Measurements from ENCODE around the gene POPDC2. TPM values are rescaled to one million over a fixed set of nuclear protein-coding genes. Genes with fewer than 3 reads are reported as not detected.

Gene POPDC2
- total RNA-seq, 4 donors from 2014 or later, result 0.18 to 3.8 (median 0.91) TPM; not detected in 1

DNA sequence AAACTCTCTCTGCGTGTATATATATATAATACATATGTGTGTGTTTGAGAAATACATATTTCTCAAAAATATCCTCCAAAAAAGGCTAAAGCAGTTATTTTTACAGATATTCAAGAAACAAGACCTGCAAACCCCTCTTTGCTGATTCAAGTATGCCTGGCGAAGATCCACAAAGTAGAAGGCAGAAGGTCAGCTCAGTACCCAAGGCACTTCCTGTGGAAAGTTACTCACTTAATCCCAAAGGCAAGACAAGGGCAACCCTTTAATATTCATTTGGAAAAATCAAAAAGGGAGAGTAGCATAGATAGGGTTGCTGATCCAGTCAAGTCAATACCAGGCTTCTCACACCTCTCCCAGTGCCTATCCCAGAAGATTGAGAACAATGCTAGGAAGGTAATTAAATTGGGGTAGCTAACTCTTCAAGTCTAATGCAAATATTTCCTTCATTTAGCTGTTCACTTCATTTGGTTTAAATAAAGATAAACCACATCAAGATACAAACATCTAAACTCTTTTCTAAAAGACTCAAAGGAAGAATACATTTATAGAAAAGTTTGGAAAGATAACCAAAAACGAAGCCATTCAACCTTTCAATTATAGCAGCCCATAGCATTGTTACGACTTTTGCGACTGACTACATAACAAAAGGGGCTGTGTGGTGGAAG is 9.6 kb upstream of the POPDC2 start:
- 88% methylated on average over 5 of the region's 5 CpGs for WGBS, 2 donors
- H3K27ac ChIP-seq, result no peak overlapping the region

DNA sequence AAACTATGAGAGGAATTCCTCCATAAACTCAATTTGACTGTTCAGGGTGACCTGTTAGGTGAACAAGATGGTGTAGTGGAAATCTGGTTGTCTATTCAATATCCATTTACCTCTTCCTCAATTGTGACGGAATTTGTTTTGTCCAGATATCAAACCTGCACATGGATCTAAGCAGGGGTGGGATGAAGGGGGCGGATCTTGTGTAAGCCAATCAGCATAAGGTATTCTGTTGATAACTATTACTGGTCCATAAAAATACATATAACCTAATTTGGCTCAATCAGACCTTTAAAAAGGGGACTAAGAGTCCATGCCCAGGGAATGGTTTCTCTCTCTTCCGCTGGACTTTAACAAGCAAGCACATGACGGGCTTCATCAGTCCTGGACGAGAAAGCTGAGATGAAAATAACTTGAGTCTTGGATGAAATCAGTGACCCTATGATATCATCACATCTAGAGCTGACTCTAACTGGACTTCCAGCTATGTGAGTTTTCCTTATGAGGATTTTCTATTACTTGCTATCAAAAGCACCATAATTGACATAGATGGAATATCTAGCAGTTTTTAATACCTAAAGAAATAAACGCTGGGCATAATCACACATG is 5.7 kb upstream of the POPDC2 start:
- 79 to 88% methylated on average over 6 of the region's 6 CpGs for WGBS, 2 donors
- Histone ChIP-seq H3K4me1 (peaks cover 0 to 18% (median 9%) of the 10 kb centered on the region in 3 donors), H3K36me3 (peaks cover 0 to 37% (median 0%) of the 10 kb centered on the region in 3 donors), H3K9me3 (no peaks in the 10 kb centered on the region), H3K27me3 (no peaks in the 10 kb centered on the region), H3K27ac (no peak overlapping the region), H3K4me3 (no peak overlapping the region)
- intact Hi-C loops (cut with DNase I), result no loop called here
- TF ChIP-seq POLR2A (IDR thresholded peaks at IDR 0.05), result no peak
- no peak for DNase-seq

More for the DNA sequence above, 9.6 kb upstream of the POPDC2 start:
- no peaks in the 10 kb centered on the region for H3K27me3 ChIP-seq
- no peaks in the 10 kb centered on the region for H3K9me3 ChIP-seq
- peaks cover 0 to 10% (median 0%) of the 10 kb centered on the region in 3 donors for H3K4me1 ChIP-seq
- peaks cover 5 to 76% (median 11%) of the 10 kb centered on the region in 3 donors for H3K36me3 ChIP-seq
- intact Hi-C loops (cut with DNase I), result no loop called here
- no peak for DNase-seq
- no peak for TF ChIP-seq POLR2A (IDR thresholded peaks at IDR 0.05)
- TF ChIP-seq, protein P1, sequence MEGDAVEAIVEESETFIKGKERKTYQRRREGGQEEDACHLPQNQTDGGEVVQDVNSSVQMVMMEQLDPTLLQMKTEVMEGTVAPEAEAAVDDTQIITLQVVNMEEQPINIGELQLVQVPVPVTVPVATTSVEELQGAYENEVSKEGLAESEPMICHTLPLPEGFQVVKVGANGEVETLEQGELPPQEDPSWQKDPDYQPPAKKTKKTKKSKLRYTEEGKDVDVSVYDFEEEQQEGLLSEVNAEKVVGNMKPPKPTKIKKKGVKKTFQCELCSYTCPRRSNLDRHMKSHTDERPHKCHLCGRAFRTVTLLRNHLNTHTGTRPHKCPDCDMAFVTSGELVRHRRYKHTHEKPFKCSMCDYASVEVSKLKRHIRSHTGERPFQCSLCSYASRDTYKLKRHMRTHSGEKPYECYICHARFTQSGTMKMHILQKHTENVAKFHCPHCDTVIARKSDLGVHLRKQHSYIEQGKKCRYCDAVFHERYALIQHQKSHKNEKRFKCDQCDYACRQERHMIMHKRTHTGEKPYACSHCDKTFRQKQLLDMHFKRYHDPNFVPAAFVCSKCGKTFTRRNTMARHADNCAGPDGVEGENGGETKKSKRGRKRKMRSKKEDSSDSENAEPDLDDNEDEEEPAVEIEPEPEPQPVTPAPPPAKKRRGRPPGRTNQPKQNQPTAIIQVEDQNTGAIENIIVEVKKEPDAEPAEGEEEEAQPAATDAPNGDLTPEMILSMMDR (IDR thresholded peaks at IDR 0.05), result no peak
- no peak overlapping the region for H3K4me3 ChIP-seq

DNA sequence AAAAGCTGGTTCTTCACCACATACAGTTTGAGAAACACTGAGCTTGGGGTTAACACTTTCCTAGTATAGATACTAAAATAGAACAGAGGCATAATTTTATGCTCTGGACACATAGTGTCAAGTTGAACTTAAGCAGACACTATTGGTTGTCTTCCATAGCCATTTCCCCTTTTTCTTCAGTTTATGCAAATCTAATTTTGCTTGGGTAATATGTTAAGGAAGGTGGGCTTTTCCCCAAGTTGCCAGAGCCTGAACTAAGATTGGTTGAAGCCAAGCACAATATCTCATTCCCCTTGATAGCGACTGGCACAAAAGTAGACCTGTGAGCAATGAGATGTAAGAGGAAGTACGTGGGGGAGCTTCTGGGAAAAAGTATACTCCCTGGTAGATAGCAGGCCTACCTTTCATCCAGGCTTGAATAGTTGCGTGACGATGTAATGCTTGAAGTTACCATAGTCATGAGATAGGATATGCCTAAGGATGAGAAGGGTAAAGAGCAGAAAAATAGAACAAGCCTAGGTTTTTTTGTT is 4.5 kb upstream of the POPDC2 start:
- H3K27ac ChIP-seq, result no peak overlapping the region
- no peaks in the 10 kb centered on the region for H3K27me3 ChIP-seq
- H3K9me3 ChIP-seq, result no peaks in the 10 kb centered on the region
- no peak overlapping the region for H3K4me3 ChIP-seq
- 69 to 92% methylated on average over 4 of the region's 4 CpGs for WGBS, 2 donors
- peaks cover 0 to 26% (median 0%) of the 10 kb centered on the region in 3 donors for H3K36me3 ChIP-seq
- H3K4me1 ChIP-seq, result peaks cover 0 to 16% (median 14%) of the 10 kb centered on the region in 3 donors
- TF ChIP-seq POLR2A (IDR thresholded peaks at IDR 0.05), result no peak
- TF ChIP-seq, protein P1 (IDR thresholded peaks at IDR 0.05), result no peak
- DNase-seq, result no peak
- intact Hi-C loops (cut with DNase I), result no loop called here

DNA sequence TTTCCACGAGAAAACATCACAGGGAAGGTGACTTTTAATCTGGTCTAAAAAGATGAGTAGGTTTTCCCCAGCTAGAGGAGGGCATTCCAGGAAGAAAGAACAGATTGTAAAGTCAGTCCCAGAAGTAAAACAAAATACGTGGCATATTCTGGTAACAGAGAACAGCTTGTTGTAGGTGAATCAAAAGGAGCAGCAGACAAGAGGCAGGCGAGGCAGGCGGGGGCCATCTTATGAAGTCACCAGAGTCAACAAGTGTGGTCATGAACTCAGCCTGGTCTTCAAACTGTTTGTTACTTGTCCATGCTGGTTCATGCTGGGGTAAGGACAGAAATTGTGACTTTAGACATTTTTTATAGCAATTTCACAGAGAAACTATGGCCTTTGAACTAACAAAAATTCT is 4.0 kb upstream of the POPDC2 start:
- intact Hi-C loops (cut with DNase I), result no loop called here
- DNase-seq, result no peak
- peaks cover 0 to 15% (median 12%) of the 10 kb centered on the region in 3 donors for H3K4me1 ChIP-seq
- no peaks in the 10 kb centered on the region for H3K27me3 ChIP-seq
- H3K27ac ChIP-seq, result no peak overlapping the region
- H3K4me3 ChIP-seq, result no peak overlapping the region
- no peaks in the 10 kb centered on the region for H3K9me3 ChIP-seq
- peaks cover 0 to 20% (median 0%) of the 10 kb centered on the region in 3 donors for H3K36me3 ChIP-seq
- TF ChIP-seq POLR2A (IDR thresholded peaks at IDR 0.05), result no peak
- TF ChIP-seq, protein P1 (IDR thresholded peaks at IDR 0.05), result no peak
- WGBS, 2 donors, result 53 to 56% methylated on average over 4 of the region's 4 CpGs

DNA sequence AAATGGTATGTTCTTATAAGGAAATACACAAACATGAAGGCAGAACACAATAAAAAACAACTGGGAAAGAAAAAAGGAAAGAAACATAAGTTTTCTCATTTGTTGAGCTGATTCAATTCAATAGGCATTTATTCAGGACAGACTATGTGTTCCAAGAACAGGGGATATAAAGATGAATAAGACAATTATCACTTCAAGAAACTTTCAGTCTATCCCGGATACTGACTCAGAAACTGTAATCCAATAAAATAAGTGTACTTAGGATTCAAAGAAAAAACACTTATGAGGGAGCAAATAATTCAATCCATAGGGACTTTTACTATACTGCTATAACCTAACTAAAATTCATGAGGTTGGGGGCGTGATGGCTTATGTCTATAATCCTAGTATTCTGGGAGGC is 3.5 kb upstream of the POPDC2 start:
- peaks cover 0 to 15% (median 12%) of the 10 kb centered on the region in 3 donors for H3K4me1 ChIP-seq
- intact Hi-C loops (cut with DNase I), result no loop called here
- TF ChIP-seq, protein P1 (IDR thresholded peaks at IDR 0.05), result no peak
- TF ChIP-seq POLR2A (IDR thresholded peaks at IDR 0.05), result no peak
- peaks cover 0 to 16% (median 0%) of the 10 kb centered on the region in 3 donors for H3K36me3 ChIP-seq
- H3K4me3 ChIP-seq, result no peak overlapping the region
- no peaks in the 10 kb centered on the region for H3K9me3 ChIP-seq
- no peaks in the 10 kb centered on the region for H3K27me3 ChIP-seq
- H3K27ac ChIP-seq, result no peak overlapping the region
- 68 to 75% methylated on average over 2 of the region's 2 CpGs for WGBS, 2 donors
- DNase-seq, result no peak
